Measurements from ENCODE around the gene CLEC16A.
A peak's percentile ranks its signal among the peaks of the same experiment; 100 is the strongest.

Gene CLEC16A

GRCh38 chr16:11089504-11090124, 145.2 kb downstream of the CLEC16A start:
- H3K4me2 ChIP-seq: peak overlapping the region; percentile 71
- no peak overlapping the region for H3K4me3 ChIP-seq
- H3K4me1 ChIP-seq: peaks cover 67% of the 10 kb centered on the region
- no peaks in the 10 kb centered on the region for H3K9me3 ChIP-seq
- 0 out of 2 replicates have a peak overlapping the region, but pooled peaks have one; percentile 49 for H3K27ac ChIP-seq
- TF ChIP-seq Cebpa-rat (IDR thresholded peaks at IDR 0.05): no peak
- no peak overlapping the region for H3K9ac ChIP-seq
- peaks cover 48% of the 10 kb centered on the region for H3K36me3 ChIP-seq
- H4K20me1 ChIP-seq: no peaks in the 10 kb centered on the region
- H3K27me3 ChIP-seq: no peaks in the 10 kb centered on the region

GRCh38 chr16:11090232-11090631, 145.9 kb downstream of the CLEC16A start:
- peaks cover 73% of the 10 kb centered on the region for H3K4me1 ChIP-seq
- no peak overlapping the region for H3K27ac ChIP-seq
- H3K36me3 ChIP-seq: peaks cover 41% of the 10 kb centered on the region
- no peaks in the 10 kb centered on the region for H4K20me1 ChIP-seq
- no peak for TF ChIP-seq Cebpa-rat (IDR thresholded peaks at IDR 0.05)
- H3K4me2 ChIP-seq: no peak overlapping the region
- H3K27me3 ChIP-seq: no peaks in the 10 kb centered on the region
- H3K9ac ChIP-seq: no peak overlapping the region
- H3K4me3 ChIP-seq: no peak overlapping the region
- H3K9me3 ChIP-seq: no peaks in the 10 kb centered on the region

GRCh38 chr16:11091021-11091785, 146.8 kb downstream of the CLEC16A start:
- TF ChIP-seq Cebpa-rat (IDR thresholded peaks at IDR 0.05): no peak
- Histone ChIP-seq H3K9me3 (no peaks in the 10 kb centered on the region), H3K4me2 (peak overlapping the region; percentile 86), H3K9ac (no peak overlapping the region), H3K36me3 (peaks cover 38% of the 10 kb centered on the region), H3K27me3 (no peaks in the 10 kb centered on the region), H3K27ac (no peak overlapping the region), H3K4me3 (no peak overlapping the region), H4K20me1 (no peaks in the 10 kb centered on the region), H3K4me1 (peaks cover 82% of the 10 kb centered on the region)

GRCh38 chr16:11092788-11093571, 148.6 kb downstream of the CLEC16A start:
- Histone ChIP-seq H3K4me3 (no peak overlapping the region), H3K4me2 (peak overlapping the region; percentile 86), H3K4me1 (peaks cover 76% of the 10 kb centered on the region), H3K9me3 (no peaks in the 10 kb centered on the region), H3K9ac (0 out of 2 replicates have a peak overlapping the region, but pooled peaks have one; percentile 54), H3K36me3 (peaks cover 47% of the 10 kb centered on the region), H3K27ac (peak overlapping the region; percentile 80), H3K27me3 (no peaks in the 10 kb centered on the region), H4K20me1 (no peaks in the 10 kb centered on the region)
- no peak for TF ChIP-seq Cebpa-rat (IDR thresholded peaks at IDR 0.05)

- H3K4me2 ChIP-seq: peak overlapping the region; percentile 86
- peaks cover 70% of the 10 kb centered on the region for H3K4me1 ChIP-seq
- H3K4me3 ChIP-seq: no peak overlapping the region
- peaks cover 48% of the 10 kb centered on the region for H3K36me3 ChIP-seq
- H3K9ac ChIP-seq: peak overlapping the region; percentile 46
- peak overlapping the region; percentile 80 for H3K27ac ChIP-seq
- TF ChIP-seq Cebpa-rat (IDR thresholded peaks at IDR 0.05): no peak
- H3K27me3 ChIP-seq: no peaks in the 10 kb centered on the region
- no peaks in the 10 kb centered on the region for H3K9me3 ChIP-seq
- H4K20me1 ChIP-seq: no peaks in the 10 kb centered on the region
Measured at GRCh38 chr16:11093572-11094074, 149.3 kb downstream of the CLEC16A start.

GRCh38 chr16:11094075-11094856, 149.9 kb downstream of the CLEC16A start:
- H3K27ac ChIP-seq: peak overlapping the region; percentile 80

GRCh38 chr16:11094857-11095565, 150.6 kb downstream of the CLEC16A start:
- no peaks in the 10 kb centered on the region for H4K20me1 ChIP-seq
- H3K9ac ChIP-seq: peak overlapping the region; percentile 46
- peaks cover 62% of the 10 kb centered on the region for H3K4me1 ChIP-seq
- H3K9me3 ChIP-seq: no peaks in the 10 kb centered on the region
- H3K27ac ChIP-seq: peak overlapping the region; percentile 80
- peak overlapping the region; percentile 86 for H3K4me2 ChIP-seq
- TF ChIP-seq Cebpa-rat (IDR thresholded peaks at IDR 0.05): no peak
- peaks cover 49% of the 10 kb centered on the region for H3K36me3 ChIP-seq
- no peaks in the 10 kb centered on the region for H3K27me3 ChIP-seq
- H3K4me3 ChIP-seq: no peak overlapping the region

More at GRCh38 chr16:11094075-11094856, 149.9 kb downstream of the CLEC16A start:
- no peak overlapping the region for H3K4me3 ChIP-seq
- no peaks in the 10 kb centered on the region for H3K9me3 ChIP-seq
- H4K20me1 ChIP-seq: no peaks in the 10 kb centered on the region
- peak overlapping the region; percentile 86 for H3K4me2 ChIP-seq
- H3K9ac ChIP-seq: peak overlapping the region; percentile 46
- TF ChIP-seq Cebpa-rat (IDR thresholded peaks at IDR 0.05): no peak
- H3K4me1 ChIP-seq: peaks cover 63% of the 10 kb centered on the region
- no peaks in the 10 kb centered on the region for H3K27me3 ChIP-seq
- peaks cover 53% of the 10 kb centered on the region for H3K36me3 ChIP-seq

GRCh38 chr16:11095935-11096334, 151.6 kb downstream of the CLEC16A start:
- H3K9me3 ChIP-seq: no peaks in the 10 kb centered on the region
- H3K27me3 ChIP-seq: no peaks in the 10 kb centered on the region
- H3K36me3 ChIP-seq: peaks cover 49% of the 10 kb centered on the region
- H3K4me2 ChIP-seq: peak overlapping the region; percentile 86; the same call in 1 of the 2 replicates
- no peak for TF ChIP-seq Cebpa-rat (IDR thresholded peaks at IDR 0.05)
- H3K4me1 ChIP-seq: peaks cover 65% of the 10 kb centered on the region
- H3K9ac ChIP-seq: no peak overlapping the region
- no peaks in the 10 kb centered on the region for H4K20me1 ChIP-seq
- no peak overlapping the region for H3K4me3 ChIP-seq
- H3K27ac ChIP-seq: peak overlapping the region; percentile 80; the same call in 1 of the 2 replicates

Measured in BLaER1 (cell line).